Spleen (tissue), 3 donors: ENCODE results near the gene DYRK4.

Experiments used
- POLR2A ChIP-seq, 3 donors: fragments of 450-650 bp; IDR thresholded peaks; one replicate each; pipeline ENCODE4 v1.5.1; 2017; ENCODE audit warnings: antibody characterized with exemption in 3 of 3, mild to moderate bottlenecking in 1 of 3
- POLR2AphosphoS5 ChIP-seq, 3 donors: sonication (generic); formaldehyde crosslinking; IDR thresholded peaks; one replicate each; pipeline ENCODE4 v1.5.1; 2017; ENCODE audit warnings: antibody characterized with exemption in 3 of 3

- TF ChIP-seq POLR2AphosphoS5 (IDR thresholded peaks at IDR 0.05) (no peak), POLR2A (IDR thresholded peaks at IDR 0.05) (no peak)
These were observed 86.1 kb downstream of the DYRK4 start for GRCh38 chr12:4648104-4648500.
